Liver (tissue), 9 donors: ENCODE results near the gene FCN1. TPM values are rescaled to one million over a fixed set of nuclear protein-coding genes. Genes with fewer than 3 reads are reported as not detected.

Experiments used
- DNase-seq: peaks from one replicate; pipeline ENCODE4 v3.0.0-alpha.2; 2017; ENCODE audit warnings: low spot score
- H3K27ac ChIP-seq, 2 donors: one replicate each; pipeline ENCODE4 v1.7.0; 2013; ENCODE audit warnings: inconsistent platforms in 2 of 2, low read length in 2 of 2, control low read depth in 1 of 2, low read depth in 1 of 2, mild to moderate bottlenecking in 1 of 2
- H3K27me3 ChIP-seq, 4 donors: one replicate each; pipeline versions ENCODE4 v1.6.1 to v1.7.0; 2013; ENCODE audit warnings: low read length in 3 of 4, inconsistent platforms in 1 of 4, mild to moderate bottlenecking in 1 of 4, moderate library complexity in 1 of 4; ENCODE audit not compliant: control insufficient read depth in 4 of 4, insufficient read depth in 4 of 4
- H3K36me3 ChIP-seq, 4 donors: one replicate each; pipeline versions ENCODE4 v1.6.1 to v1.7.0; 2013; ENCODE audit warnings: low read length in 3 of 4, mild to moderate bottlenecking in 3 of 4, low read depth in 1 of 4, moderate library complexity in 1 of 4; ENCODE audit not compliant: control insufficient read depth in 4 of 4, insufficient read depth in 3 of 4
- H3K4me1 ChIP-seq, 4 donors: one replicate each; pipeline versions ENCODE4 v1.6.1 to v1.7.0; 2013; ENCODE audit warnings: low read length in 3 of 4, mild to moderate bottlenecking in 3 of 4, moderate library complexity in 1 of 4; ENCODE audit not compliant: control insufficient read depth in 4 of 4, insufficient read depth in 4 of 4
- H3K4me3 ChIP-seq, 3 donors: one replicate each; pipeline versions ENCODE4 v1.6.1 to v1.7.0; 2013; ENCODE audit warnings: low read length in 3 of 3, control low read depth in 1 of 3, low read depth in 1 of 3, mild to moderate bottlenecking in 1 of 3
- H3K9ac ChIP-seq, 2 donors: one replicate each; pipeline ENCODE4 v1.7.0; 2013; ENCODE audit warnings: low read length in 2 of 2, mild to moderate bottlenecking in 2 of 2, moderate library complexity in 2 of 2, control low read depth in 1 of 2, low read depth in 1 of 2
- H3K9me3 ChIP-seq, 4 donors: one replicate each; pipeline versions ENCODE4 v1.6.1 to v1.7.0; 2013; ENCODE audit warnings: low read length in 3 of 4; ENCODE audit not compliant: control insufficient read depth in 4 of 4
- ATF3 ChIP-seq: IDR thresholded peaks from 2 replicates; pipeline ENCODE4 v1.6.1; 2016; ENCODE audit warnings: antibody characterized with exemption
- CTCF ChIP-seq: fragments of 150-350 bp; IDR thresholded peaks from 2 replicates; pipeline ENCODE4 v1.5.1; 2017; ENCODE audit warnings: improper control_type of control experiment, low read depth, low read length; ENCODE audit not compliant: missing input control
- EGR1 ChIP-seq, 2 donors: IDR thresholded peaks; 2 replicates each; pipeline ENCODE4 v1.6.1; 2016 to 2018; ENCODE audit warnings: antibody characterized with exemption in 2 of 2, low read depth in 2 of 2
- FOXA1 ChIP-seq: IDR thresholded peaks from 2 replicates; pipeline ENCODE4 v1.6.1; 2016; ENCODE audit warnings: antibody characterized with exemption
- FOXA2 ChIP-seq: IDR thresholded peaks from 2 replicates; pipeline ENCODE4 v1.6.1; 2016; ENCODE audit warnings: antibody characterized with exemption
- GABPA ChIP-seq, 2 donors: IDR thresholded peaks in 1 of 2; conservative IDR thresholded peaks in 1 of 2; 2 replicates each; pipeline ENCODE4 v1.6.1; 2016; ENCODE audit warnings: antibody characterized with exemption in 2 of 2, mild to moderate bottlenecking in 1 of 2, moderate library complexity in 1 of 2
- HNF4A ChIP-seq, 2 donors: conservative IDR thresholded peaks; 2 replicates each; pipeline ENCODE4 v1.6.1; 2016; ENCODE audit warnings: antibody characterized with exemption in 2 of 2, mild to moderate bottlenecking in 2 of 2
- HNF4G ChIP-seq: IDR thresholded peaks from 2 replicates; pipeline ENCODE4 v1.6.1; 2016; ENCODE audit warnings: antibody characterized with exemption
- JUND ChIP-seq, 2 donors: IDR thresholded peaks; 2 replicates each; pipeline ENCODE4 v1.6.1; 2016; ENCODE audit warnings: antibody characterized with exemption in 2 of 2
- MAX ChIP-seq: IDR thresholded peaks from 2 replicates; pipeline ENCODE4 v1.6.1; 2016; ENCODE audit warnings: antibody characterized with exemption
- NR2F2 ChIP-seq: IDR thresholded peaks from 2 replicates; pipeline ENCODE4 v1.6.1; 2016; ENCODE audit warnings: antibody characterized with exemption
- RAD21 ChIP-seq, 2 donors: IDR thresholded peaks; 2 replicates each; pipeline ENCODE4 v1.6.1; 2016; ENCODE audit warnings: antibody characterized with exemption in 2 of 2, mild to moderate bottlenecking in 2 of 2
- REST ChIP-seq: IDR thresholded peaks from 2 replicates; pipeline ENCODE4 v1.6.1; 2016; ENCODE audit warnings: antibody characterized with exemption, mild to moderate bottlenecking
- RXRA ChIP-seq, 2 donors: IDR thresholded peaks; 2 replicates each; pipeline ENCODE4 v1.6.1; 2017 to 2018; ENCODE audit warnings: antibody characterized with exemption in 2 of 2, mild to moderate bottlenecking in 1 of 2
- SP1 ChIP-seq: IDR thresholded peaks from 2 replicates; pipeline ENCODE4 v1.6.1; 2018; ENCODE audit warnings: antibody characterized with exemption, mild to moderate bottlenecking
- TAF1 ChIP-seq: conservative IDR thresholded peaks from 2 replicates; pipeline ENCODE4 v1.6.1; 2016; ENCODE audit warnings: antibody characterized with exemption, mild to moderate bottlenecking
- YY1 ChIP-seq: IDR thresholded peaks from 2 replicates; pipeline ENCODE4 v1.6.1; 2016; ENCODE audit warnings: antibody characterized with exemption, mild to moderate bottlenecking
- ZBTB33 ChIP-seq: IDR thresholded peaks from 2 replicates; pipeline ENCODE4 v1.6.1; 2016; ENCODE audit warnings: antibody characterized with exemption
- WGBS: extraction: QIAGEN DNeasy Blood & Tissue Kit; methylation state at CpG from one replicate; pipeline ENCODE4 v1.1.7; 2013; 5-methylcytosine and 5-hydroxymethylcytosine counted together
- polyA plus RNA-seq, 2 donors: library from polyadenylated mRNA; stranded (reverse) in 1 of 2; unstranded in 1 of 2; fragments of 200-250 nt in 1 of 2; fragments of >200 nt in 1 of 2; fragmentation: Nextera tagmentation in 1 of 2; extraction: Ambion mirVana in 1 of 2; gene quantifications; one replicate each; pipeline versions ENCODE4 v1.2.1 to v1.2.3, GENCODE V29; 2013 to 2015
- total RNA-seq, 2 donors: library from RNA; depleted of rRNA; stranded (reverse); fragments of >200 nt; gene quantifications; one replicate each; pipeline ENCODE4 v1.2.3, GENCODE V29; 2014
- donor health status: healthy.
- donor health status: healthy.
- donor health status: healthy.
- donor health status: healthy.
- donor health status: healthy.

Gene FCN1
- total and polyA plus RNA-seq, 4 donors, result 0.97 to 15.0 (median 5.4) TPM

- Histone ChIP-seq H3K9me3 (no peaks in the 10 kb centered on the region), H3K4me1 (no peaks in the 10 kb centered on the region), H3K27me3 (no peaks in the 10 kb centered on the region), H3K9ac (no peak overlapping the region), H3K36me3 (no peaks in the 10 kb centered on the region), H3K4me3 (no peak overlapping the region), H3K27ac (no peak overlapping the region)
- DNase-seq, result no peak
- TF ChIP-seq ZBTB33, result no peak
- no peak for TF ChIP-seq FOXA2
- no peak for TF ChIP-seq TAF1
- TF ChIP-seq HNF4G, result no peak
- no peak for TF ChIP-seq CTCF
- no peak for TF ChIP-seq MAX
- TF ChIP-seq FOXA1, result no peak
- no peak for TF ChIP-seq YY1
- no peak for TF ChIP-seq SP1
- TF ChIP-seq NR2F2, result no peak
- TF ChIP-seq JUND (IDR thresholded peaks at IDR 0.05), result no peak
- TF ChIP-seq EGR1 (IDR thresholded peaks at IDR 0.05; ENCODE audit: low read depth in 2 of 2), result no peak
- no peak for TF ChIP-seq ATF3
- no peak for TF ChIP-seq RXRA (IDR thresholded peaks at IDR 0.05)
- no peak for TF ChIP-seq GABPA (IDR thresholded peaks at IDR 0.05 in 1 of 2, conservative IDR thresholded peaks at IDR 0.05 in 1 of 2)
- TF ChIP-seq HNF4A (conservative IDR thresholded peaks at IDR 0.05), result no peak
- TF ChIP-seq RAD21 (IDR thresholded peaks at IDR 0.05), result no peak
- no peak for TF ChIP-seq REST
- WGBS, result 91% methylated on average over 12 of the region's 12 CpGs
These were observed 28.0 kb upstream of the FCN1 start for GRCh38 chr9:134945509-134946275.
